Stomach smooth muscle (tissue), 2 donors: ENCODE data around the gene GSC.
"Not testable (repeated sequence)": the region's sequence is repeated elsewhere in the genome, so short reads cannot be mapped to it uniquely, and the experiment has no call there.

Experiments
- H3K27ac ChIP-seq: one replicate; pipeline ENCODE4 v1.7.0; 2013; ENCODE audit warnings: mild to moderate bottlenecking, low read length, inconsistent platforms
- H3K27me3 ChIP-seq, 2 donors: one replicate each; pipeline ENCODE4 v1.7.0; 2013; ENCODE audit warnings: low read length in 2 of 2; ENCODE audit not compliant: insufficient read depth in 2 of 2, control insufficient read depth in 1 of 2
- H3K36me3 ChIP-seq, 2 donors: one replicate each; pipeline ENCODE4 v1.7.0; 2013; ENCODE audit warnings: low read length in 2 of 2; ENCODE audit not compliant: control insufficient read depth in 2 of 2, insufficient read depth in 2 of 2
- H3K4me1 ChIP-seq: one replicate; pipeline ENCODE4 v1.7.0; 2013; ENCODE audit warnings: low read length; ENCODE audit not compliant: control insufficient read depth, insufficient read depth
- H3K4me3 ChIP-seq, 2 donors: one replicate each; pipeline ENCODE4 v1.7.0; 2013; ENCODE audit warnings: low read length in 2 of 2
- H3K9ac ChIP-seq, 2 donors: one replicate each; pipeline ENCODE4 v1.7.0; 2013; ENCODE audit warnings: low read length in 2 of 2, mild to moderate bottlenecking in 1 of 2
- H3K9me3 ChIP-seq, 2 donors: one replicate each; pipeline ENCODE4 v1.7.0; 2013; ENCODE audit warnings: low read length in 2 of 2; ENCODE audit not compliant: control insufficient read depth in 2 of 2
- donor health status: healthy.
- donor health status: Pancreatic carcinoma.

The GSC gene

GRCh38 chr14:94769391-94770250 is at the start of gene GSC:
Gene GSC (minus strand): TSS chr14:94770113. CDS start chr14:94770015, 98 bp downstream.
- no peaks in the 10 kb centered on the region for H3K9me3 ChIP-seq
- H3K4me3 ChIP-seq: peak within 1 kb of the TSS; percentile 29 to 66
- peaks cover 84 to 95% of the 10 kb centered on the region in 2 donors for H3K27me3 ChIP-seq
- H3K36me3 ChIP-seq: no peaks in the 10 kb centered on the region
- H3K9ac ChIP-seq: no peak within 1 kb of the TSS
- peaks cover 20% of the 10 kb centered on the region for H3K4me1 ChIP-seq
- no peak within 1 kb of the TSS for H3K27ac ChIP-seq

GRCh38 chr14:94819531-94819930 is 49.6 kb upstream of the GSC start:
- no peaks in the 10 kb centered on the region for H3K4me1 ChIP-seq
- no peak overlapping the region for H3K27ac ChIP-seq
- H3K36me3 ChIP-seq: no peaks in the 10 kb centered on the region
- H3K27me3 ChIP-seq: peaks cover 0 to 2% of the 10 kb centered on the region in 2 donors
- H3K4me3 ChIP-seq: no peak overlapping the region
- H3K9ac ChIP-seq: no peak overlapping the region
- H3K9me3 ChIP-seq: no peaks in the 10 kb centered on the region

GRCh38 chr14:94816113-94816512 is 46.2 kb upstream of the GSC start:
- H3K9ac ChIP-seq: no peak overlapping the region
- H3K9me3 ChIP-seq: no peaks in the 10 kb centered on the region
- no peak overlapping the region for H3K27ac ChIP-seq
- H3K27me3 ChIP-seq: peaks cover 0 to 4% of the 10 kb centered on the region in 2 donors
- H3K4me1 ChIP-seq: no peaks in the 10 kb centered on the region
- H3K4me3 ChIP-seq: no peak overlapping the region
- no peaks in the 10 kb centered on the region for H3K36me3 ChIP-seq

GRCh38 chr14:94805680-94806288 is 35.9 kb upstream of the GSC start:
- H3K4me1 ChIP-seq: peaks cover 2% of the 10 kb centered on the region
- no peak overlapping the region for H3K27ac ChIP-seq
- H3K4me3 ChIP-seq: no peak overlapping the region

GRCh38 chr14:94801225-94801624 is 31.3 kb upstream of the GSC start:
- Histone ChIP-seq H3K27ac (no peak overlapping the region), H3K9me3 (no peaks in the 10 kb centered on the region), H3K4me1 (peaks cover 2% of the 10 kb centered on the region), H3K4me3 (no peak overlapping the region), H3K36me3 (no peaks in the 10 kb centered on the region), H3K9ac (no peak overlapping the region), H3K27me3 (no peaks in the 10 kb centered on the region)

More at GRCh38 chr14:94805680-94806288, 35.9 kb upstream of the GSC start:
- Histone ChIP-seq H3K36me3 (no peaks in the 10 kb centered on the region), H3K9me3 (no peaks in the 10 kb centered on the region), H3K9ac (no peak overlapping the region), H3K27me3 (no peaks in the 10 kb centered on the region)

- not testable (repeated sequence) for H3K4me1 ChIP-seq, H3K9ac ChIP-seq, H3K27ac ChIP-seq, H3K4me3 ChIP-seq, H3K27me3 ChIP-seq, H3K9me3 ChIP-seq, H3K36me3 ChIP-seq
Observed at GRCh38 chr14:94800764-94801163, 30.9 kb upstream of the GSC start.

- H3K27ac ChIP-seq: no peak overlapping the region
- no peaks in the 10 kb centered on the region for H3K36me3 ChIP-seq
- no peaks in the 10 kb centered on the region for H3K9me3 ChIP-seq
- H3K4me3 ChIP-seq: no peak overlapping the region
- H3K27me3 ChIP-seq: peaks cover 2 to 4% of the 10 kb centered on the region in 2 donors
- H3K9ac ChIP-seq: no peak overlapping the region
- H3K4me1 ChIP-seq: no peaks in the 10 kb centered on the region
Observed at GRCh38 chr14:94797887-94798286, 28.0 kb upstream of the GSC start.

GRCh38 chr14:94796278-94796677 is 26.4 kb upstream of the GSC start:
- Histone ChIP-seq H3K36me3 (no peaks in the 10 kb centered on the region), H3K27ac (no peak overlapping the region), H3K27me3 (peaks cover 2 to 4% of the 10 kb centered on the region in 2 donors), H3K4me1 (no peaks in the 10 kb centered on the region), H3K4me3 (no peak overlapping the region), H3K9ac (no peak overlapping the region), H3K9me3 (no peaks in the 10 kb centered on the region)

- no peak overlapping the region for H3K4me3 ChIP-seq
- no peaks in the 10 kb centered on the region for H3K36me3 ChIP-seq
- H3K9ac ChIP-seq: no peak overlapping the region
- peaks cover 2 to 4% of the 10 kb centered on the region in 2 donors for H3K27me3 ChIP-seq
- no peaks in the 10 kb centered on the region for H3K9me3 ChIP-seq
- H3K4me1 ChIP-seq: no peaks in the 10 kb centered on the region
- H3K27ac ChIP-seq: no peak overlapping the region
Observed at GRCh38 chr14:94795372-94795771, 25.5 kb upstream of the GSC start.

- Histone ChIP-seq H3K27me3 (peaks cover 2 to 4% of the 10 kb centered on the region in 2 donors), H3K9ac (no peak overlapping the region), H3K4me1 (no peaks in the 10 kb centered on the region), H3K4me3 (no peak overlapping the region), H3K9me3 (no peaks in the 10 kb centered on the region), H3K27ac (no peak overlapping the region), H3K36me3 (no peaks in the 10 kb centered on the region)
Observed at GRCh38 chr14:94793901-94794300, 24.0 kb upstream of the GSC start.

GRCh38 chr14:94787655-94788054 is 17.7 kb upstream of the GSC start:
- H3K4me1 ChIP-seq: no peaks in the 10 kb centered on the region
- no peaks in the 10 kb centered on the region for H3K9me3 ChIP-seq
- H3K9ac ChIP-seq: no peak overlapping the region
- H3K36me3 ChIP-seq: no peaks in the 10 kb centered on the region
- H3K4me3 ChIP-seq: no peak overlapping the region
- no peak overlapping the region for H3K27ac ChIP-seq
- H3K27me3 ChIP-seq: no peaks in the 10 kb centered on the region
